ENCODE measurements around the gene MSI2.

DNA sequence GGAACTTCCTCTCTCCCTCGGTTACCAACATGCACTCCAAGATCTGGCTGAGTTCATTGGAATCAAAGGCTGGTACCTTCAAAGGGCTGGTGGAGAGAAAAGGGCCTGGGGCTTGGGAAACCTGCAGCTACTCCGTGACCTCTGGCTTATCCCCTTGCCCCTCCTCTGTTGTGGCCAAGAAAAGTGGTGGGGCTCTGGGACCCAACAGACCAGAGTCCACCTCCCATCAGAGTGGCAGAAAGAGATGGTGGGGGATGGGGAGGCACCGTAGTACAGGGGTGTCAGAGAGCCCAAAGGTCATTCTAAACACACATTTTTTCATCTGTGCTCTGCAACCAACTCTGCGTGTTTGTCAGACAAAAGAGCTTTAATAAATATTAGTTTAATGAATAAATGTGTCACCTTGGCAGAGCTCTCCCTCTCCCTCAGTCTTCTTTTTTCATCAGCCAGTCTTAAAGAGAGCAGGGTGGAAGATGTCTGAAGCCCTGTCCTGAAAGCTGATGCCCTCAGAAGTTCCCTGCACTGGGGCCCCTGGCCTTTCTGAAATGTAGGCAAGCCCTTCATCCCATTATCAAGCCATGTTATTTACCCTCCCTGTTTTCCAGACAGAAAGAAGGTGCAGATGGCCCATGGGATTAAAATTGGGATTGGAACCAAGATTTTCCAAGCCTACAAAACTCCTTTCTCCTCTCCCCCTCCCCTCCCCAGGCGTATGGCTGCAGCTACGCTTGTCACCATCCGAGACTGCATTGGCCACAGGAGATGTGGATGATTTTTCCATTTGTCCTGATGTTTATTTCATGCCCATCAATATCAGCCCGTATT, 261.5 kb downstream of the MSI2 start:
- TF ChIP-seq POLR2A (IDR thresholded peaks at IDR 0.05) (no peak), POLR2AphosphoS5 (IDR thresholded peaks at IDR 0.05) (no peak), EP300 (IDR thresholded peaks at IDR 0.05) (no peak)
- TF ChIP-seq, protein P1, sequence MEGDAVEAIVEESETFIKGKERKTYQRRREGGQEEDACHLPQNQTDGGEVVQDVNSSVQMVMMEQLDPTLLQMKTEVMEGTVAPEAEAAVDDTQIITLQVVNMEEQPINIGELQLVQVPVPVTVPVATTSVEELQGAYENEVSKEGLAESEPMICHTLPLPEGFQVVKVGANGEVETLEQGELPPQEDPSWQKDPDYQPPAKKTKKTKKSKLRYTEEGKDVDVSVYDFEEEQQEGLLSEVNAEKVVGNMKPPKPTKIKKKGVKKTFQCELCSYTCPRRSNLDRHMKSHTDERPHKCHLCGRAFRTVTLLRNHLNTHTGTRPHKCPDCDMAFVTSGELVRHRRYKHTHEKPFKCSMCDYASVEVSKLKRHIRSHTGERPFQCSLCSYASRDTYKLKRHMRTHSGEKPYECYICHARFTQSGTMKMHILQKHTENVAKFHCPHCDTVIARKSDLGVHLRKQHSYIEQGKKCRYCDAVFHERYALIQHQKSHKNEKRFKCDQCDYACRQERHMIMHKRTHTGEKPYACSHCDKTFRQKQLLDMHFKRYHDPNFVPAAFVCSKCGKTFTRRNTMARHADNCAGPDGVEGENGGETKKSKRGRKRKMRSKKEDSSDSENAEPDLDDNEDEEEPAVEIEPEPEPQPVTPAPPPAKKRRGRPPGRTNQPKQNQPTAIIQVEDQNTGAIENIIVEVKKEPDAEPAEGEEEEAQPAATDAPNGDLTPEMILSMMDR (IDR thresholded peaks at IDR 0.05), result no peak

Data from gastroesophageal sphincter (tissue), 3 donors.